HG03439 (cell line): ENCODE results near the gene RTP2.

Experiments
- ATAC-seq: cut with Tn5 transposase; IDR thresholded peaks from one replicate; pipeline ENCODE4 v1.9.1; 2021; ENCODE audit warnings: mild to moderate bottlenecking, moderate library complexity; ENCODE audit not compliant: unreplicated experiment

The RTP2 gene

DNA sequence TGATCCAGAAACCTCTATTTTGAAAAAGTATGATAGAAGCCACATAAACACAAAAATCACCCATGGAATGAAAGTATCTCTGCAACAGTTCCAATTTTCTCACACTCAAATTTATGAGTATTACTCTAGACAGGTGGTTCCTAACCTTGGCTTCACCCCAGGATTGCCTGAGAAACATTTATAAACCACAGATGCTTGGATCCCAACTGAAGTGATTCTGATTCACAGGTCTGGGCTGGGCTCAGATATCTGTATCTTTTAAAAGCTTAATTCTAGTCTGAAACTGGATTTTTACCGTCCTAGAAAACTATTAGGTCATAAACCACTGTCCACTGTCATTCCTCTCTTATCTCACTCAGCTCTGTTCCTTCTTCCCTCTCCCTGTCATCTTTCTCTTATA is 24.8 kb downstream of the RTP2 start:
- no peak for ATAC-seq

DNA sequence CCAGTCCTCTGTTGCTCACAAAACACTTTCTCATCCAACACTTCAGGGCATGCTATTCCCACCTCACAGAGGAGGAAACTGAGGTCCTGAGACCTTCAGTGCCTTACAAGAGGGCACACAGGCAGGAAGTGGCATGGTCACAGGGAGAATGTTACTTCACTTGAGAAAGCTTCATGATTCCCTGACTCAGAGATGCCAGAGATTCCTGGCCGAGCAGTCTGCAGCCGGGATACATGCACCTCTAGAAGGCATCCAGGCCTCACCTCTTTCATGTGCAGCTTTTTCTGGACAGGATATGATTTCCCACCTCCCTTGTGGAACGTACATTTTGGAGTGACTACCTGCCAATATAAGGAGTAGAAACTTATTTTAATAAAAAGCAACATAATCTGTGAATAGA is 29.3 kb downstream of the RTP2 start:
- no peak for ATAC-seq

DNA sequence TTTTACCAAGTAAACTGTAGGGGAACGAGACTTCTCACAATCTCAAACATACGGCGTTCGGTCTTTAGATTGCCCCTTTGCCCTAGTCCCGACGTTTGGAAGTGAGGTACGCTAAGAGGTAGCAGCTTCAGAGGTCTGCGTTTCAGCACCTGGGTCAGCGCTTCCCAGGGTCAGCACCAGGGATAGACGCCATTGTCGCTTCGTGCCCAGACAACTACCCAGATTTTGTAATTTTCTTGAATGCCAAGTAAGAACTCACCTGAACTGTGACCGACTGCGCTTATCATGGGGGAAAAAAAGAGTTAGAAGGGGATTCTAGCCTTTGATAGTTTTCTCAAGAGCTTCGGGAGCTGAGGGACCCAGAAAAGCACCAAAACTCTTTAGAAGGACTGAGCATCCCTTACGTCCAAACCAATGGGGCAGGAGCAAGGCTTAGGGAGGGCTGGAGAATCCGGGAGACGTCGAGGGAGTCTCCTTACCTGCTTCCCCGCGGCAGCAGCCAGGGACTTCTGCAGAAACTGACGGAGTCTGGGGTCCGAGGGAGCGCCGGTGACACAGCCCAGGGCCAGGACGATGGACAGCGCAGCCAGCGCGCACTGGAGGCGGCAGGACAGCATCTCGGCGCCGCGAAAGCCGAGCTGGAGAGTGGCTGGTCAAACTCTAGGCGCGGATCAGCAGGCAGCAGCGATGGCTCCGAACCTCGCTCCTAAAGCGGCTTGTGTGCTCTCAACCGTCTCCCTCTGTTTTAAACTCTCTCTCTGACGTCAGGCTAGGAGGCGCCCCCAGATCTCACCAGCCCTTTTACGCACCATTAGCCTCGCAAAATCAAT is 32.5 kb downstream of the RTP2 start, which contains the start of gene SST:
Gene SST, minus strand, starts transcription at position 720 of the 830 bp plus-strand sequence. Its CDS starts 103 bp downstream, at position 617.
- ATAC-seq: no peak

DNA sequence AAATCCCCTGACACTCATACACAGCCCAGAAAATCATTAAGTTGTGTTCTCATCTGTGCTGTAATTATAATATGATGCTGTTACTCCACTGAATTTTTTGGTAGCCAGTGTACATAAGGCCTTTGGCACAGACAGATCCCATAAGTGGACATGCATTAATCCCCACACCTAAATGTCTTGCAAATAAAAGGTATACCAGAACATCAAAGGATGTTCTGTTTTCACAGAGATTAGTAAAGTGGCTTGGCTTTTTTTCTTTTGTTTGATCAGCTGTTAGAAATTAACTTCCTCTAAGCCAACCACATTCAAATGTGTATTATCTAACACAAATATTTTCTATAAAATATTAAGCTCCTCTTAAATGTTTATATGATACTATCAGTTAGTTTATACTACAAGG is 34.8 kb downstream of the RTP2 start:
- ATAC-seq: no peak

DNA sequence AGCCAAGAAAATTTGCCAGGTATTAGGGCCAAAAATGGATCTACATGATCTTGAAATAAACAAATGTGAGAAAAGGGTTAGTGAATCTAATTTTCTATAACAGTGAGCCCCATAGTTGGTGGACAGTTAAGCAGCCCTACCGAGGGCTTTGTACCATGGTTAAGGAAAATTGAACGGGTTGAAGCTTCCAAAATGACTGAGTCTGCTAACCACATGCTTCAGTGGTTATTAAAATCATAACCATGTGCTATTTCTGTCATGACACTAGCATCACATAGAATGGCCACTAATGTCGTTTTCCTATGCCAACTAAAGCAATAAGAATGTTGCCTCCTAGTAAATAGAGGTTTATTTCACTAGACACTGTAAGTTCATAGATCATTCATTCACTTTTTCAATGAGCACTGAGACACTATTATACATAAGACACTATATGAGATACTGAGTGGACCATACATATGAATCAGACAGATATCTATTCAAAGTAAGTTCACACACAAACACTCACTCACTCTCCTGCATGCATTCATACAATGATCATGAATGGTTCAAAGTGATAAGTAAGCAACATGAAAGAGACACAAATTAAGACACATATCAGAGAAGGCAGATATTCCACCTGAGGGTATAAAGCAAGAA is 36.5 kb downstream of the RTP2 start:
- ATAC-seq: no peak

DNA sequence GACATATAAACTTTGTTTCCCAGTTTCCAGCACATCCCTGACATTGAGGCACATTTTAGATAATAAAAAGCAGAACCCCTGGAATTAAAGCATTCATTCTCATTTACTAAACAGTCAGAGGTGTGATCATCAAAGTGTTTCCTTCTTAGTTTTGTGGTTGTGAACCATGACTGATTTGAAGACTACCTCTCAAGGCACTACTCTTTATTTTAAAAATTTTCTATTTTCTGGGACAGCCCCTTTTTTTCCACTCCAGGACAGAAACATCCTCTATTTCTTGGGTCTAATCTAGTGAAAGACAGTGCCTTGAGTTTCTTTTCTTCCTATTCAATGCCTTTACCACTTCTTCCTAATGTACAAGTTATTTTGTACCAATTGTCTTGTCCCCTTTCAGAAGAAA is 37.3 kb downstream of the RTP2 start:
- ATAC-seq: no peak

DNA sequence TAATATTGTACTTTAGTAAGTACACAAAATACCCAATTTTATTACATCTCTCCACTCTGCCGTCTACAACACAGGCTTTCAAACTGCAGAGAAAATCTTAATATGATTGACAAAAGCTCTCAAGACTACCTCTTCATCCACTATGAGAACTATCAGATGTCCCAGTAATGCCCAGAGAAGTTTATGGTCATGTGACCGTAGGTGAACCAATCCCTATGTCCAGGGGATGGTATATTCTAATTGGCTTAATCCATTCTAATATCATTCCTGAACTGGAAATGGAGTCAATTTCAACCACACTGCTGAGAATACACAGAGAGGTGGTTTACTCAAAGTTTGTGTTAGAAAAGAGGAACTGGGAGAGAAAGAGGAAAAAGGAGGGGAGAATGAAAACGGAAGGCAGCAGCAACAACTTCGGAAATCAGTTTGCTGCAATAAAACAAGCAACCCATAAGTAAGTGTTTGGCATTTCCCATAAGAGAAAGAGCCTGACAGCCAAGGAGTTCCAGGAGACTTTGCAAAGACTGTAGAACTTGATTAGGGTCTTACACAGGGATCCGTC is 39.4 kb downstream of the RTP2 start:
- no peak for ATAC-seq

DNA sequence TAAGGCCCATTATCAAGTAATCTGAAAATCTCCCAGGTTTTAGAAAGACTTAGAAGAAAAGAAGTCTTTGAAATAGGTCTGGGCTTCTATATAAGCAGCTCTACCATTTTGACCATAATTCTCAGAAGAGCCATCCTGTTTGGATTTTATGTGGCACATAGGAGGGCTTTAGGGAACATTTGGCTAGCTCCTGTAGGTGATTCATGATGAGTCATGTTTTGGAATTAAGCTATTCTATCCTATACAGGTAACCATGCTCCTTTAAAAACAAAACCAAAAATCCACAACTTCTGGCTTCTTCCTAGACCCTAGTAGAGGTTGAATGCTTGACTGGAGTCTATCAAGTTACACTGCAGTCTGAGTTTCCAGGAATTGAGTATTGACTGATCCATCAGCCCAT is 41.1 kb downstream of the RTP2 start:
- no peak for ATAC-seq

DNA sequence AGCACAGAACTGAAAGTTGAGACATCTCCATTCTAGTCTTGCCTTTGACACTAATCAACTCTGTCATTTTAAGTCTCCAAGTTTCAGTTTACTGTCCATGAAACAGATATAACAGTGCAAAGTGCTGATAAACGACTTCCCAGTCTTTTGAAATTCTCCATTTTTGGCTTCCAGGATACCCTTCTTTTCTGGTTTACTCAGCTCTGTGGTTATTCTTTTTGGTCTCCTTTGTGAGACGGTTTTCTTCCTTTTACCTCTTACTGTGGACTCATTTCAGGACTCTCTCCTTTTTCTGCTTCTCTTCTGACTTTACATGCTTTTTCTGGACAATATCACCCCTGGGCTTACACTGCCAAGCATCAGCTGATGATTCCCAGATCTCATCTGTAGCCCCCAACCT is 51.1 kb downstream of the RTP2 start:
- no peak for ATAC-seq
